Measurements from ENCODE around the gene FBXL7.

- TF ChIP-seq CTCF (IDR thresholded peaks at IDR 0.05) (no peak), POLR2A (IDR thresholded peaks at IDR 0.05) (no peak)
Measured at GRCh38 chr5:15835514-15835913, 335.5 kb downstream of the FBXL7 start.

Data from lower leg skin (tissue), 3 donors.